ENCODE measurements around the gene SPSB2. TPM values are rescaled to one million over a fixed set of nuclear protein-coding genes. Genes with fewer than 3 reads are reported as not detected.
A peak's percentile ranks its signal among the peaks of the same experiment; 100 is the strongest.
"Not testable (repeated sequence)": the region's sequence is repeated elsewhere in the genome, so short reads cannot be mapped to it uniquely, and the experiment has no call there.

SPSB2 gene
- total RNA-seq, 1 donor from 2014 or later: 14.5 TPM

- peaks cover 37 to 40% of the 10 kb centered on the region in 2 donors for H3K36me3 ChIP-seq
- intact Hi-C loops (cut with DNase I): loop anchor here (1.0 to 2.0 kb wide), 2 partner anchors 56 to 97 kb away; no protein-coding TSS in a partner anchor
- no peak for DNase-seq (ENCODE audit: low spot score in 2 of 2)
These were observed 4.7 kb downstream of the SPSB2 start for GRCh38 chr12:6868211-6869048.

GRCh38 chr12:6867413-6868210, 5.5 kb downstream of the SPSB2 start, which contains the start of gene TPI1:
Gene TPI1, plus strand, starts transcription at chr12:6867531. Its CDS starts 36 bp downstream, at chr12:6867567.
- Histone ChIP-seq H3K4me1 (peaks cover 14 to 40% of the 10 kb centered on the region in 2 donors), H3K4me3 (peak within 1 kb of the TSS; percentile 91 to 94), H3K27ac (peak within 1 kb of the TSS; percentile 99), H3K36me3 (peaks cover 43 to 48% of the 10 kb centered on the region in 2 donors), H3K27me3 (no peaks in the 10 kb centered on the region), H3K9me3 (no peaks in the 10 kb centered on the region)
- no peak for DNase-seq (ENCODE audit: low spot score in 2 of 2)
- peak in 2 of 3 experiments; percentile 3 to 11 for TF ChIP-seq CTCF (IDR thresholded peaks at IDR 0.05)
- intact Hi-C loops (cut with DNase I): loop anchor here (1.0 to 2.0 kb wide), 4 partner anchors 15 to 76 kb away; partner anchors contain the start of genes LRRC23, RNU7-1 and USP5

More at GRCh38 chr12:6868211-6869048, 4.7 kb downstream of the SPSB2 start:
- Histone ChIP-seq H3K27ac (peak overlapping the region; percentile 99), H3K4me3 (peak overlapping the region; percentile 91 to 94), H3K9me3 (no peaks in the 10 kb centered on the region), H3K27me3 (no peaks in the 10 kb centered on the region), H3K4me1 (peaks cover 14 to 40% of the 10 kb centered on the region in 2 donors)
- no peak for TF ChIP-seq CTCF (IDR thresholded peaks at IDR 0.05)

- H3K27me3 ChIP-seq: no peaks in the 10 kb centered on the region
- intact Hi-C loops (cut with DNase I): loop anchor here (1.0 to 2.0 kb wide), 3 partner anchors 14 to 76 kb away; partner anchors contain the start of genes LRRC23, RNU7-1 and USP5
- TF ChIP-seq CTCF (IDR thresholded peaks at IDR 0.05): no peak
- no peaks in the 10 kb centered on the region for H3K9me3 ChIP-seq
- peak overlapping the region; percentile 99 for H3K27ac ChIP-seq
- H3K4me3 ChIP-seq: peak overlapping the region; percentile 91 to 94
- H3K4me1 ChIP-seq: peaks cover 12 to 38% of the 10 kb centered on the region in 2 donors
- H3K36me3 ChIP-seq: peaks cover 49 to 54% of the 10 kb centered on the region in 2 donors
- DNase-seq (ENCODE audit: low spot score in 2 of 2): peak in 1 of 2 donors; percentile 91
These were observed 6.1 kb downstream of the SPSB2 start for GRCh38 chr12:6866920-6867412.

- Histone ChIP-seq H3K4me3 (peak overlapping the region; percentile 91 to 94), H3K9me3 (no peaks in the 10 kb centered on the region), H3K4me1 (peaks cover 7 to 32% of the 10 kb centered on the region in 2 donors), H3K36me3 (peaks cover 54 to 61% of the 10 kb centered on the region in 2 donors), H3K27ac (peak overlapping the region; percentile 99), H3K27me3 (no peaks in the 10 kb centered on the region)
- no peak for TF ChIP-seq CTCF (IDR thresholded peaks at IDR 0.05)
- no peak for DNase-seq (ENCODE audit: low spot score in 2 of 2)
- intact Hi-C loops (cut with DNase I): loop anchor here (2.0 kb wide), 1 partner anchor 14 kb away; the partner anchor contains the start of gene USP5
These were observed 6.8 kb downstream of the SPSB2 start for GRCh38 chr12:6866163-6866919.

GRCh38 chr12:6865307-6865706, 7.8 kb downstream of the SPSB2 start:
- H3K4me3 ChIP-seq; intact Hi-C loops (cut with DNase I); DNase-seq (ENCODE audit: low spot score in 2 of 2); H3K27ac ChIP-seq; H3K9me3 ChIP-seq; H3K27me3 ChIP-seq: not testable (repeated sequence)
- H3K36me3 ChIP-seq: peaks cover 54 to 61% of the 10 kb centered on the region in 2 donors
- peaks cover 7 to 27% of the 10 kb centered on the region in 2 donors for H3K4me1 ChIP-seq

Data from ascending aorta (tissue), 2 donors.